H1 (cell line): Measurements from ENCODE around the gene CHTF8. TPM values are rescaled to one million over a fixed set of nuclear protein-coding genes. Genes with fewer than 3 reads are reported as not detected.

Experiments used
- polyA plus RNA-seq, 7 experiments: library from polyadenylated mRNA; depleted of rRNA in 3 of 7; stranded (reverse) in 5 of 7; unstranded in 2 of 7; fragments of >200 nt in 5 of 7; fragments of 200-250 nt in 2 of 7; gene quantifications; 1 replicate in 5 of 7; 2 replicates in 1 of 7; 4 replicates in 1 of 7; pipeline versions ENCODE4 v1.2.1 to v1.2.3, GENCODE V29; 2011 to 2013; ENCODE audit warnings: missing spikeins in 2 of 7, mixed read lengths in 2 of 7
- total RNA-seq: library from RNA; stranded (reverse); fragmentation: NEBNext Ultra II Directional; extraction: Animal tissue kit (Norgen Biotek cat#: 25700); gene quantifications from 2 replicates; pipeline ENCODE4 v1.2.1, GENCODE V29; 2021
- TF ChIP-seq, protein P1 (sequence below): fragments of 300-600 bp; sonication (generic); IDR thresholded peaks from 2 replicates; pipeline ENCODE4 v1.7.1; 2012; ENCODE audit warnings: low read length, moderate library complexity, mild to moderate bottlenecking, inconsistent platforms; ENCODE audit not compliant: insufficient replicate concordance

CHTF8 gene
- total and polyA plus RNA-seq, 2 of the 8 experiments (the other 6 are each of a cell fraction or from before 2014, with no cell fraction given) = 114 to 138 TPM

DNA sequence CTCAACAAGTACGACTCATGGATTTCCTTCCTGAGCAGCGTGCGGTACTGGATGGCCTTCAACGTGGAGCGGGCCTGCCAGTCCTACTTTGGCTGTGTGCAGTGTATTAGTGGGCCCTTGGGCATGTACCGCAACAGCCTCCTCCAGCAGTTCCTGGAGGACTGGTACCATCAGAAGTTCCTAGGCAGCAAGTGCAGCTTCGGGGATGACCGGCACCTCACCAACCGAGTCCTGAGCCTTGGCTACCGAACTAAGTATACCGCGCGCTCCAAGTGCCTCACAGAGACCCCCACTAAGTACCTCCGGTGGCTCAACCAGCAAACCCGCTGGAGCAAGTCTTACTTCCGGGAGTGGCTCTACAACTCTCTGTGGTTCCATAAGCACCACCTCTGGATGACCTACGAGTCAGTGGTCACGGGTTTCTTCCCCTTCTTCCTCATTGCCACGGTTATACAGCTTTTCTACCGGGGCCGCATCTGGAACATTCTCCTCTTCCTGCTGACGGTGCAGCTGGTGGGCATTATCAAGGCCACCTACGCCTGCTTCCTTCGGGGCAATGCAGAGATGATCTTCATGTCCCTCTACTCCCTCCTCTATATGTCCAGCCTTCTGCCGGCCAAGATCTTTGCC is 17.9 kb downstream of the CHTF8 start (continued):
- TF ChIP-seq, protein P1, sequence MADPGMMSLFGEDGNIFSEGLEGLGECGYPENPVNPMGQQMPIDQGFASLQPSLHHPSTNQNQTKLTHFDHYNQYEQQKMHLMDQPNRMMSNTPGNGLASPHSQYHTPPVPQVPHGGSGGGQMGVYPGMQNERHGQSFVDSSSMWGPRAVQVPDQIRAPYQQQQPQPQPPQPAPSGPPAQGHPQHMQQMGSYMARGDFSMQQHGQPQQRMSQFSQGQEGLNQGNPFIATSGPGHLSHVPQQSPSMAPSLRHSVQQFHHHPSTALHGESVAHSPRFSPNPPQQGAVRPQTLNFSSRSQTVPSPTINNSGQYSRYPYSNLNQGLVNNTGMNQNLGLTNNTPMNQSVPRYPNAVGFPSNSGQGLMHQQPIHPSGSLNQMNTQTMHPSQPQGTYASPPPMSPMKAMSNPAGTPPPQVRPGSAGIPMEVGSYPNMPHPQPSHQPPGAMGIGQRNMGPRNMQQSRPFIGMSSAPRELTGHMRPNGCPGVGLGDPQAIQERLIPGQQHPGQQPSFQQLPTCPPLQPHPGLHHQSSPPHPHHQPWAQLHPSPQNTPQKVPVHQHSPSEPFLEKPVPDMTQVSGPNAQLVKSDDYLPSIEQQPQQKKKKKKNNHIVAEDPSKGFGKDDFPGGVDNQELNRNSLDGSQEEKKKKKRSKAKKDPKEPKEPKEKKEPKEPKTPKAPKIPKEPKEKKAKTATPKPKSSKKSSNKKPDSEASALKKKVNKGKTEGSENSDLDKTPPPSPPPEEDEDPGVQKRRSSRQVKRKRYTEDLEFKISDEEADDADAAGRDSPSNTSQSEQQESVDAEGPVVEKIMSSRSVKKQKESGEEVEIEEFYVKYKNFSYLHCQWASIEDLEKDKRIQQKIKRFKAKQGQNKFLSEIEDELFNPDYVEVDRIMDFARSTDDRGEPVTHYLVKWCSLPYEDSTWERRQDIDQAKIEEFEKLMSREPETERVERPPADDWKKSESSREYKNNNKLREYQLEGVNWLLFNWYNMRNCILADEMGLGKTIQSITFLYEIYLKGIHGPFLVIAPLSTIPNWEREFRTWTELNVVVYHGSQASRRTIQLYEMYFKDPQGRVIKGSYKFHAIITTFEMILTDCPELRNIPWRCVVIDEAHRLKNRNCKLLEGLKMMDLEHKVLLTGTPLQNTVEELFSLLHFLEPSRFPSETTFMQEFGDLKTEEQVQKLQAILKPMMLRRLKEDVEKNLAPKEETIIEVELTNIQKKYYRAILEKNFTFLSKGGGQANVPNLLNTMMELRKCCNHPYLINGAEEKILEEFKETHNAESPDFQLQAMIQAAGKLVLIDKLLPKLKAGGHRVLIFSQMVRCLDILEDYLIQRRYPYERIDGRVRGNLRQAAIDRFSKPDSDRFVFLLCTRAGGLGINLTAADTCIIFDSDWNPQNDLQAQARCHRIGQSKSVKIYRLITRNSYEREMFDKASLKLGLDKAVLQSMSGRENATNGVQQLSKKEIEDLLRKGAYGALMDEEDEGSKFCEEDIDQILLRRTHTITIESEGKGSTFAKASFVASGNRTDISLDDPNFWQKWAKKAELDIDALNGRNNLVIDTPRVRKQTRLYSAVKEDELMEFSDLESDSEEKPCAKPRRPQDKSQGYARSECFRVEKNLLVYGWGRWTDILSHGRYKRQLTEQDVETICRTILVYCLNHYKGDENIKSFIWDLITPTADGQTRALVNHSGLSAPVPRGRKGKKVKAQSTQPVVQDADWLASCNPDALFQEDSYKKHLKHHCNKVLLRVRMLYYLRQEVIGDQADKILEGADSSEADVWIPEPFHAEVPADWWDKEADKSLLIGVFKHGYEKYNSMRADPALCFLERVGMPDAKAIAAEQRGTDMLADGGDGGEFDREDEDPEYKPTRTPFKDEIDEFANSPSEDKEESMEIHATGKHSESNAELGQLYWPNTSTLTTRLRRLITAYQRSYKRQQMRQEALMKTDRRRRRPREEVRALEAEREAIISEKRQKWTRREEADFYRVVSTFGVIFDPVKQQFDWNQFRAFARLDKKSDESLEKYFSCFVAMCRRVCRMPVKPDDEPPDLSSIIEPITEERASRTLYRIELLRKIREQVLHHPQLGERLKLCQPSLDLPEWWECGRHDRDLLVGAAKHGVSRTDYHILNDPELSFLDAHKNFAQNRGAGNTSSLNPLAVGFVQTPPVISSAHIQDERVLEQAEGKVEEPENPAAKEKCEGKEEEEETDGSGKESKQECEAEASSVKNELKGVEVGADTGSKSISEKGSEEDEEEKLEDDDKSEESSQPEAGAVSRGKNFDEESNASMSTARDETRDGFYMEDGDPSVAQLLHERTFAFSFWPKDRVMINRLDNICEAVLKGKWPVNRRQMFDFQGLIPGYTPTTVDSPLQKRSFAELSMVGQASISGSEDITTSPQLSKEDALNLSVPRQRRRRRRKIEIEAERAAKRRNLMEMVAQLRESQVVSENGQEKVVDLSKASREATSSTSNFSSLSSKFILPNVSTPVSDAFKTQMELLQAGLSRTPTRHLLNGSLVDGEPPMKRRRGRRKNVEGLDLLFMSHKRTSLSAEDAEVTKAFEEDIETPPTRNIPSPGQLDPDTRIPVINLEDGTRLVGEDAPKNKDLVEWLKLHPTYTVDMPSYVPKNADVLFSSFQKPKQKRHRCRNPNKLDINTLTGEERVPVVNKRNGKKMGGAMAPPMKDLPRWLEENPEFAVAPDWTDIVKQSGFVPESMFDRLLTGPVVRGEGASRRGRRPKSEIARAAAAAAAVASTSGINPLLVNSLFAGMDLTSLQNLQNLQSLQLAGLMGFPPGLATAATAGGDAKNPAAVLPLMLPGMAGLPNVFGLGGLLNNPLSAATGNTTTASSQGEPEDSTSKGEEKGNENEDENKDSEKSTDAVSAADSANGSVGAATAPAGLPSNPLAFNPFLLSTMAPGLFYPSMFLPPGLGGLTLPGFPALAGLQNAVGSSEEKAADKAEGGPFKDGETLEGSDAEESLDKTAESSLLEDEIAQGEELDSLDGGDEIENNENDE = no peak
